Activated CD8-positive, alpha-beta memory T cell treated with anti-CD3 and anti-CD28 coated beads for 24 hours (primary cell): ENCODE results near the gene UTY.

Source experiments
- DNase-seq: peaks from one replicate; pipeline ENCODE4 v3.0.0-alpha.2; 2020

Gene UTY

GRCh38 chrY:13398876-13399275, 81.0 kb downstream of the UTY start:
- DNase-seq: no peak

DNA sequence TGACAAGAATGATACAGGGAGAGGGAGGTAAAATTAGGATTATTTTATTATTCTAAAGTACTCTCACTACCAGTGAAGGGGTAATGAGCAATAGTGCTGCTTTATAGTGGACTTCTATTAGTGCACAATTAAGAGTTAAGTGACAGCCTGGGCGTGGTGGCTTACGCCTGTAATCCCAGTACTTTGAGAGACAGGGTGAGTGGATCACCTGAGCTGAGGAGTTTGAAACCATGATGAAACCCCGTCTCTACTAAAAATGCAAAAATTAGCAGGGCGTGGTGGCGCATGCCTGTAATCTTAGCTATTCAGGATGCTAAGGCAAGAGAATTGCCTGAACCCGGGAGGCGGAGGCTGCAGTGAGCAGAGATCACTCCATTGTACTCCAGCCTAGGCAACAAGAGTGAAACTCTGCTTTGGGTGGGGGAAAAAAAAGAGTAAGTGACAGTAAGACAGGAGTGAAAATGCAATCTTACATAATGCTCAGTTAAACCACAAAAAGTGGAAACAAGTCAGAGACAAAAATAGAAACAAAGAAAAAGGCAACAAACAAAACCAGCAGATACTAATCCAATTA, 98.6 kb downstream of the UTY start:
- DNase-seq: no peak

DNA sequence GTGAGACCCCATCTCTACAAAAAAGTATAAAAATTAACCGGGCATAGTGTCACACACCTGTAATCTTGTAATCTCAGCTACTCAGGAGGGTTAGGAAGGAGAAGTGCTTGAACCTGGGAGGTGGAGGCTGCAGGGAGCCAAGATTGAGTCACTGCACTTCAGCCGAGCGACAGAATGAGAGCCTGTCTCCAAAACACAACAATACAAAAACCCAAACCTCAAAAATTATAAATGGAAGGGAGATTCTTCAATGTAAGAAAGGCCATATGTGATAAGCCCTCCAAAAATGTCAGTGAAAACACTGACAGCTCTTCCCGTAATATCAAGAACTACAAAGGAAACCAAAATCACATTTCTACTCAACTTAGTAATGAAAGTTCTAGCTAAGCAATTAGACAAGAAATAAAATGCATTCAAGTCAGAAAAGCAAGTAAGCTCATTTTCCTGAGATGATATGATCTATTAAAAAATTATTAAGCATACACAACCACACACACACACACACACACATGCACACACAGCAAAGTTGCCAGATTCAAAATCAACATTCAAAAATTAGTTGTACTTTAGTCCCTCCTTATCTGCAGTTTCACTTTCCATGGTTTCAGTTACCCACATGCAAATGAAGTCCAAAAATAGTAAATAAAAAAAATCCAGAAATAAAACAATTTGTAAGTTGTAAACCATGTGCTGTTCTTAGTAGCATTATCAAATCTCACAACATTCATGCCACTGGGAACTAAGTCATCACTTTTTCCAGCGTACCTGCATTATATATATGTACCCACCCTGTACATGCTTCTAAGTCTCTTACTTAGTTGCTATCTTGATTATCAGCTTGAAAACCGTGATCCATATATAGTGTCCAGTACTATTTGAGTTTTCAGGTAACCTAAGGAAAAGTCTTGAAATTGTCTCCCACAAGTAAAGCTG, 108.7 kb downstream of the UTY start:
- no peak for DNase-seq

GRCh38 chrY:13370245-13370644, 109.6 kb downstream of the UTY start:
- DNase-seq: no peak

DNA sequence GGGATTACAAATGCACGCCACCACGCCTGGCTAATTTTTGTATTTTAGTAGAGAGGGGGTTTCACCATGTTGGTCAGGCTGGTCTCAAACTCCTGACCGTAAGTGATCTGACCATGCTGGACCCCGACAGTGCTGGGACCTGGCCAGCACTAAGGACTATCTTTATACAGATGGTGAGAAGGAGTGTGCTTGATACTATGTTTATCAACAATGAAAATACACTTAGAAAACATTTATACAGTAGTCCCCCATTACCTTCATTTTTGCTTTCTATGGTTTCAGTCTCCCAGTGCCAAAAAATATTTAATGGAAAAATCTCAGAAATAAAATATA, 111.4 kb downstream of the UTY start:
- no peak for DNase-seq

DNA sequence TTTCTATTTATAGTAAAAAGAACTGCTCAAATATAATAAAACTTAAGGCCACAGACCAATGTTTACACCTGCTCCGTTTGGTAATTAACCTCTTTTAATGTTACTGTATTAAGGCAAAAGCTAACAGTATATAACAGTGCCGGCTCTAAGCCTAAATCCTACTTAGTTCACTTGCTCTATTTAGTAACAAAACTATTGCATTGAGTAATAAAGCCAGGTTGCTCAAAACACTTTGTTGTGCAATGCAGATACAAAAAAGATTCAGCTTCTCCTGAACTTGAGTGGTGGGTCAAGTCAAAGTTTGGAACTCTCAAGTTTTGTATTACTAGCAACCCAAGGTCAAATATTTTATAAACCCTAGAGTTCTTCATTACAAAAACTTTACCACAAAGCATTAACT, 116.2 kb downstream of the UTY start:
- no peak for DNase-seq

DNA sequence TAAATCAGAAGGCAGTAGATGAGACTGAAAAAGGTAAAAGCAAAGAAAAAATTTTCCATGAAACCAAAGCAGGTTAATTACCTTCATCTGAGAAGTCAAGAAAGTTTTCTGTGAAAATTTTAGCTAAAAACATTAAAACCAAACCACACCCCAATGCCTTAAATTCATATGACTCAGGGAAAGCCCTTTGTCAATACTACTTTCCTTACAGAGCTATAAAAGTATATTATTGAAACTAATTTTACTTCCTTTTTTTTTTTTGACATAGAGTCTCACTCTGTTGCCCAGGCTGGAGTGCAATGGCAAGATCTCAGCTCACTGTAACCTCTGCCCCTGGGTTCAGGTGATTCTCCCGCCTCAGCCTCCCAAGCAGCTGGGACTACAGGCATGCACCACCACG, 117.2 kb downstream of the UTY start:
- no peak for DNase-seq

GRCh38 chrY:13361656-13362636, 117.9 kb downstream of the UTY start:
- DNase-seq: no peak

DNA sequence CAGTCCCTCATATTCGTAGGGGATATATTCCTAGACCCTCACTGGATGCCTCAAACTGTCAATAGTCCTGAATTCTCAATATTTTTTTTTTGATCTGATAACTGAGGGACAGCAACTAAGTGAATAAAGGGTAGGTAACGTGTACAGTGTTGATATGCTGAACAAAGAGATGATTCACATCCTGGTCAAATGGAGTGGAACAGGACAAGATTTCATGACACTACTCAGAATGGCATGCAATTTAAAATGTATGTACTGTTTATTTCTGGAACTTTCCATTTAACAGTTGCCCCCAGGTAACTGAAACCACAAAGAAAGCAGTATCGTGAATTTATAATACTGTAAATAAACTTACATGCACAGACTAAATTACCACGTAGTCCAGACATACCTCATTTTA, 128.4 kb downstream of the UTY start:
- DNase-seq: no peak

GRCh38 chrY:13347106-13347505, 132.7 kb downstream of the UTY start:
- no peak for DNase-seq

DNA sequence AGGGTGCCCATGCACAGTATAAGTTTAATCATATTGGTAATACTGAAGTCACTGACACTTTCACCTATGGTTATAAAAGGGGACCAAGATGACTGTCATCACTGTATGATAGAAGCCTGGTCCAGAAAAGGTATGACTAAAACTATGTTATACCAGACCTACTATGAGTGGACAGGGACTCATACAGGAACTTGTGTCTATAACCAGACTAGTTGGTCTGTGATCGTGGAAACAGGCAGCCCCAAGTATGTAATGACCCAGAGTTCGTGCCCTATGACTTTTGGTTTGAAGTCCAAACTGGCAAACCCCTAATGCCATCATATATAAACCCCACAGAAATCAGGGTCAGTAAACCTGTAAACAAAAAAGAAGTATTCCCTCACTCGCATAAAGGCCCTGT, 134.3 kb downstream of the UTY start:
- DNase-seq: no peak

DNA sequence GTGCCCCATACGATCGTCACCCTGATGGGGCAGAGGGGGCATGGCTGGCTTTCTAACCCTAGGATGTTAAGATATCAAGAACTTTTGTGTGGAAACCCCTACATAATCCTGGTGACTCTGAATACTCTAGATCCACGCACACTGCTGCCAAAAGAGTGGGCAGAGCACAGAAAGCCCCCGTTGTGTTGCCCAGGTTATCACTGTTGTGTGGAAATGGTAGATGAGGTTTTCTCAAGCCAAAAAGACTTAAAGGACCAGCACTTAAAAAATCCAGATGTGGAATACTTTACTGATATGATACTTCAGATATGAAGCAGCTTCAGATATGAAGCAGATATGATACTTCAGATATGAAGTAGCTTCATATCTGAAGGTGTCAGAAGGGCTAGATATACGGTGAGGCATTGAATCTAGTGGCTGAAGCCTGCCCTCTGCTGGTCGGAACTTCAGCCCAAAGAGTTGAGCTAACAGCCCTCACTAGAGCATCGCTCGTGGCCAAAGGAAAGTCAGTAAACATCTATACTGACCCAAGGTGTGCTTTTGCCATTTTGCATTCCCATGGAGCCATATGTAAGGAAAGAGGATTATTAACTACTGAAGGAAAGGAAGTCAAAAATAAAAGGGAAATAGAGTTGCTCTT, 136.4 kb downstream of the UTY start:
- no peak for DNase-seq

DNA sequence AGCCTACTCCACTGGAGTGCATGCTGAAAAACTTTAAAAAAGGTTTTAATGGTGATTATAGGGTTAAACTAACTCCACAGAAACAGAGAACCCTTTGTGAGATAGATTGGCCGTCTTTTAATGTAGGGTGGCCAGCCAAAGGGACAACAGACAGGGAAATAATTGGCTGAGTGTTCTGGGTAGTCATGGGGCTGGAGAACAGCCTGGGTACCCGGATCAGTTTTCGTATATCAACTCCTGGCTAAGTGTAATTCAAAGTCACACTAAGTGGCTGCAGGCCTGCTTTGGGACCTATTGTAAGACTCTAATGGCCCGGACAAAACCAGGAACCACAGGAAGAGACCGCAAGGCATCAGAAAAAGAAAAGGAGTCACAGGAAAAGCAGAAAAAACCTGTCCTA, 139.9 kb downstream of the UTY start:
- DNase-seq: no peak

- no peak for DNase-seq
These were observed 140.5 kb downstream of the UTY start for GRCh38 chrY:13339381-13339780.

- no peak for DNase-seq
These were observed 141.1 kb downstream of the UTY start for GRCh38 chrY:13338711-13339110.

- DNase-seq: no peak
These were observed 141.9 kb downstream of the UTY start for GRCh38 chrY:13337934-13338333.

- no peak for DNase-seq
These were observed 146.0 kb downstream of the UTY start for GRCh38 chrY:13333791-13334190.

- DNase-seq: no peak
These were observed 149.2 kb downstream of the UTY start for GRCh38 chrY:13330651-13331050.

DNA sequence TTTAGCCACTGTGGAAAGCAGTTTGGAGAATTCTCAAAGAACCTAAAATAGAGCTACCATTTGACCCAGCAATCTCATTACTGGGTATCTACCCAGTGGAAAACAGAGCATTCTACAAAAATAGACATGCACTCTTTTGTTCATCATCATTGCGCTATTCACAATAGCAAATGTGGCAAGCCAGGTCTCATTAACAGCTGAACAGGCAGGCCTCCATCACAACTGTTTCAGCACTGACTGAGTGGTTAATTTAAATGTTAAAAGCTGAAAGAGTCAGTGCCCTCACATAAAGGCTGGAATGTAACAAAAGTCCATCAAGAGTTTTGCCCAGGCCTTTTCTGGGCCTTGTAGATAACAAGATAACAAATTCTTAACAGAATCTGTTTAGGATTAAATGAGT, 166.9 kb downstream of the UTY start:
- DNase-seq: no peak

DNA sequence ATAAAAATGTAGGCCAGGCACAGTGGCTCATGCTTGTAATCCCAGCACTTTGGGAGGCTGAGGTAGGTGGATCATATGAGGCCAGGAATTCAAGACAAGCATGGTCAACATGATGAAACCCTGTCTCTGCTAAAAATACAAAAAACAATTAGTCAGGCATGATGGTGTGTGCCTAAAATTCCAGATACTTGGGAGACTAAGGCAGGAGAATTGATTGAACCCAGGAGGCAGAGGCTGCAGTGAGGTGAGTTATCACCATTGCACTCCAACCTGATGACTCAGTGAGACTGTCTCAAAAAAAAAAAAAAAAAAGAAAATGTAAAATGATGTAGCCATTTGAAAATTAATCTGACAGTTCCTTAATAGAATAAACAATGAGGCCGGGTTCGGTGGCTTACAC, 171.9 kb downstream of the UTY start:
- DNase-seq: no peak

DNA sequence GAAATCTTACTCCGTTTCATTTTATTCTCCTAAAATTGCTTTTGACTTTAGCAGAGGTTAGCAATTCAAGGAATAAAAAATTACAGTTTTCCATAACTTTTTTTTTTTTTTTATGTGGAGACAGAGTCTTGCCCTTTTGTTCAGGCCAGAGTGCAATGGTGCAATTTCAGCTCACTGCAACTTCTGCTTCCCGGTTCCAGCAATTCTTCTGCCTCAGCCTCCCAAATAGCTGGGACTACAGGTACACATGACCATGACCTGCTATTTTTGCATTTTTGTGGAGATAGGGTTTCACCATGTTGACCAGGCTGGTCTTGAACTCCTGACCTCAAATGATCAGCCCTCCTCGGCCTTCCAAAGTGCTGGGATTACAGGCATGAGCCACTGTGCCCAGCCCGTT, 179.0 kb downstream of the UTY start:
- no peak for DNase-seq

DNA sequence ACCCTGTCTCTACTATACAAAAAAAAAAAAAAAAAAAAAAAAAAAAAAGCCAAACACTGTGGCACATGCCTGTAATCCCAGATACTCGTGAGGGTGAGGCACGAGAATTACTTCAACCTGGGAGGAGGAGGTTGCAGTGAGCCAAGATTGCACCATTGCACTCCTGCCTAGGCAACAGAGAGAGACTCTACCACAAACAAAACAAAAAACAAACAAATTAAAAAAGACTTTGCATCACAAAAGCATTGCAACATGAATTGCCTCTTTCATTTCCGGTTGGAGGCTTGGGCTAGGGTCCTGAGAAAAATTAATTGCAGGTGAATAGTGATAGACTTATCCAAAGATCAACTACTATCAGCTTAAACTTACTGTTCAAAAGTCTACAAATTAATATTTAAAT, 180.4 kb downstream of the UTY start:
- no peak for DNase-seq
